Vagina (tissue), 2 donors: ENCODE measurements around the gene KIF14.

Source experiments
- POLR2A ChIP-seq, 2 donors: fragments of 450-650 bp; IDR thresholded peaks; one replicate each; pipeline ENCODE4 v1.6.1; 2017; ENCODE audit warnings: antibody characterized with exemption in 2 of 2, mild to moderate bottlenecking in 2 of 2, moderate library complexity in 2 of 2
- TF ChIP-seq, protein P1 (sequence below), 3 experiments: fragments of 450-650 bp in 2 of 3; fragments of 200-600 bp in 1 of 3; sonication (generic) in 1 of 3; IDR thresholded peaks; one replicate each; pipeline ENCODE4 v1.5.1; 2017 to 2019; ENCODE audit warnings: antibody characterized with exemption in 3 of 3, mild to moderate bottlenecking in 2 of 3, moderate library complexity in 2 of 3

DNA sequence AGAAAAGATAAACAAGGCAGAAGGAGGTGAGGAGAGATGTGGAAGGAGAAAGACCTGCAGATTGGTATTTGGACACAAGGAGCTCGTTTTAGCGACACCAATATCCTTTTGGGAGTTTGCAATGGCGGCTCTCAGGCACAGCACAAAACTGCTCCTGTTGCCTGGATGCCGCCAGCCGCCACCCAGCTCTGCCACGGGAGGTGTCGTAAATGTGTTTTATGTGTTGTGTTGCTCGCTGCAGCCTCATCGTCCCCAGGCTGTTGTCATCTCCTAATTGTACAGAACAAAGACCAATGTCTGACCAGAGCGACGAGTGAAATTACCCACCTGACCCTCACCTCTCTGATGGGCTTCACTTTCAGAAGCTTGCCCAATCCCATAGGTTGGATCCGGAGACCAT is 114.1 kb downstream of the KIF14 start:
- TF ChIP-seq POLR2A (IDR thresholded peaks at IDR 0.05), result no peak
- TF ChIP-seq, protein P1, sequence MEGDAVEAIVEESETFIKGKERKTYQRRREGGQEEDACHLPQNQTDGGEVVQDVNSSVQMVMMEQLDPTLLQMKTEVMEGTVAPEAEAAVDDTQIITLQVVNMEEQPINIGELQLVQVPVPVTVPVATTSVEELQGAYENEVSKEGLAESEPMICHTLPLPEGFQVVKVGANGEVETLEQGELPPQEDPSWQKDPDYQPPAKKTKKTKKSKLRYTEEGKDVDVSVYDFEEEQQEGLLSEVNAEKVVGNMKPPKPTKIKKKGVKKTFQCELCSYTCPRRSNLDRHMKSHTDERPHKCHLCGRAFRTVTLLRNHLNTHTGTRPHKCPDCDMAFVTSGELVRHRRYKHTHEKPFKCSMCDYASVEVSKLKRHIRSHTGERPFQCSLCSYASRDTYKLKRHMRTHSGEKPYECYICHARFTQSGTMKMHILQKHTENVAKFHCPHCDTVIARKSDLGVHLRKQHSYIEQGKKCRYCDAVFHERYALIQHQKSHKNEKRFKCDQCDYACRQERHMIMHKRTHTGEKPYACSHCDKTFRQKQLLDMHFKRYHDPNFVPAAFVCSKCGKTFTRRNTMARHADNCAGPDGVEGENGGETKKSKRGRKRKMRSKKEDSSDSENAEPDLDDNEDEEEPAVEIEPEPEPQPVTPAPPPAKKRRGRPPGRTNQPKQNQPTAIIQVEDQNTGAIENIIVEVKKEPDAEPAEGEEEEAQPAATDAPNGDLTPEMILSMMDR (IDR thresholded peaks at IDR 0.05), result no peak
